GM04504 (cell line): ENCODE data around the gene ZNF473.
"Not testable (repeated sequence)": the region's sequence is repeated elsewhere in the genome, so short reads cannot be mapped to it uniquely, and the experiment has no call there.

Experiments
- DNase-seq: peaks from one replicate; pipeline ENCODE4 v3.0.0-alpha.2; 2012; ENCODE audit warnings: low read depth

The ZNF473 gene

DNA sequence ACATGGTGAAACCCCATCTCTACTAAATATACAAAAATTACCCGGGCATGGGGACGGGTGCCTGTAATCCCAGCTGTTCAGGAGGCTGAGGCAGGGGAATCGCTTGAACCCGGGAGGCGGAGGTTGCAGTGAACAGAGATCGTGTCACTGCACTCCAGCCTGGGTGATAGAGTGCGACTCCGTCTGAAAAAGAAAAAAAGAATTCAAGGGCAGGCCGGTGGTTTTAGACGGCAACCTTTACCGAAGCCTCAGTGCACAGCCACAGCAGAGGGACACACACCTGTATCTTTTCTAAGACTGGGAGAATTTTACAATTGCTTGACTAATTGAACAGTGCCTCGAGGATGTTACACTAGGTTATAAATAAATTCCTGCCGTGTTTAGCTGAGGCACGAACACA lies 73.9 kb downstream of the ZNF473 start:
- DNase-seq, result not testable (repeated sequence)

DNA sequence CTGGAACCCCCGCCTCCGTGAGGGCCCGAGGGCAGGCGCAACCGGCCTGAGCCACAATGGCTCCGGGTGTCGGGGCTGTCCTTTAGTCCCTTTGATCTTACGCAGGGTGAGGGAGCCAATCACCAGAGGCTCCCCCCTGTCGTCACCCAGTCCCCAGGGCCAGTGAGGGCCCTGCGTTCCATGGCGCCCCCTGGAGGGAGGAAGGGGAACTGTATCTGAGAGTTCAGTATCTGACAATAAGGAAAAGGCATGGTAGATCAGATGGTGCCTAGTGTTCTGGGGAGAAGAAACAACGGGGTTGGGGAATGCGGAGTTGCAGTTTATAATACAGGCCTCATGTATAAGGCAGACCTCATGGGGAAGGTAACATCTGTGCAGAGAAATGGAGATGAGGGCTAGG lies 75.1 kb downstream of the ZNF473 start:
- not testable (repeated sequence) for DNase-seq
